DMS153 treated with DMSO at 0.1 percent for 48 hours (cell line): ENCODE data around the gene RABGAP1L.
"Not testable (repeated sequence)": the region's sequence is repeated elsewhere in the genome, so short reads cannot be mapped to it uniquely, and the experiment has no call there.

Experiments used
- DNase-seq: peaks from one replicate; lab custom pipeline; 2025; ENCODE audit not compliant: unreplicated experiment; lab: John Stamatoyannopoulos, UW

The RABGAP1L gene

DNA sequence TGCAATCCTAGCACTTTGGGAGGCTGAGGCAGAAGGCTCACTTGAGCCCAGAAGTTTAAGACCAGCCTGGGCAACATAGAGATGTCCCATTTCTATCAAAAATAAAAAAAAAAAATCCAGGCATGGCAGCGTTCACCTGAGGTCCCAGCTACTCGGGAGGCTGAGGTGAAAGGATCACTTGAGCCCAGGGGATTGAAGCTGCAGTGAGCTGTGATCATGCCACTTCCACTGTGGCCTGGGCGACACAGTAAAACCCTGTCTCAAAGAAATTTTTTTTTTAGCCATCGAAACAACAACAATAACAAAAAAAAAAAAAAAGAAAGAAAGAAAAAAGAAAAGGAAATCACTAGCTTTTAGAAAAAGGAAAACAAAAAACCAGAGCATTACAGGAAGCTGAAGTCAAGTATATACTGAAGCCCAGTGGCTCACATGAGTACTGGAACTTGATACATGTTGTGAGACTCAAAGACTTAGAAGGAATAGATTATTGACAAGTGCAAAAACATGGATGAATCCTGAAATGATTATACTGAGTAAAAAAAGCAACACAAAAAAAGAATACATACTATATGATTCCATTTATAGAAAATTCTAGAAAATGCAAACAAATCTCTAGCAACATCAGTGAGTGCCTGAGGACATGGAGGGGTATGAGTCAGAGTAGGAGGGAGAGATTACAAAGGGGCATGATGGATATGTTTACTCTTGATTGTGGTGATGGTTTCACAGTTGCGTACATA is 6.1 kb upstream of the RABGAP1L start:
- no peak for DNase-seq

DNA sequence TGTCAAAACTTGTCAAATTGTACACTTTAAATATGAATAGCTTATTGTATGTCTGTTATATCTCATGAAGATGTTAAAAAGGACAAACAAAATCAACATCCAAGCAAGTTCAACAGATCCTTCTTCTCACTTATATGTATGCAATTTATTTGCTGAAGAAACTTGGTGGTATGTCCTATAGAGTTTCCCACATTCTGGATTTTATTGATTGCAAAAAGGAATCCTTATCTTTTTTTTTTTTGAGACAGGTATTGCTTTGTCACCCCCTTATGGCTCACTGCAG is 5.6 kb upstream of the RABGAP1L start:
- no peak for DNase-seq

DNA sequence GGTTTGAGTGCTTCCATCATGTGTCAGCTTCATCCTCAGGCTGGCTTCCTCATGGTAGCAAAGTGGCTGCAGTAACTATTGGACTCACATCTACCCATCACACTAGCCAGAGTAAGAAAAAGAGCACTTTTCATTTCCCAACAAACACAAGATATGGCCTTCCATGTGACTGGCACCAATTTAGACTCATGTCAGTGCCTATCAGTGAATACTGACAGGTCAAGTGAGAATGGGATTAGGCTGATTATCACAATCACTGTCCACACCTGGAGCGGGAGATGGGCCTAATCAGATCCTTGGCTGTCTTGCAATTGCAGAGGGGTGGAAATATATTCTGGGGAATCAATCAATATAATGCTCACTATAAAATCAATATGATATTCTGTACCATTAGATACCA is 2.9 kb upstream of the RABGAP1L start:
- no peak for DNase-seq

DNA sequence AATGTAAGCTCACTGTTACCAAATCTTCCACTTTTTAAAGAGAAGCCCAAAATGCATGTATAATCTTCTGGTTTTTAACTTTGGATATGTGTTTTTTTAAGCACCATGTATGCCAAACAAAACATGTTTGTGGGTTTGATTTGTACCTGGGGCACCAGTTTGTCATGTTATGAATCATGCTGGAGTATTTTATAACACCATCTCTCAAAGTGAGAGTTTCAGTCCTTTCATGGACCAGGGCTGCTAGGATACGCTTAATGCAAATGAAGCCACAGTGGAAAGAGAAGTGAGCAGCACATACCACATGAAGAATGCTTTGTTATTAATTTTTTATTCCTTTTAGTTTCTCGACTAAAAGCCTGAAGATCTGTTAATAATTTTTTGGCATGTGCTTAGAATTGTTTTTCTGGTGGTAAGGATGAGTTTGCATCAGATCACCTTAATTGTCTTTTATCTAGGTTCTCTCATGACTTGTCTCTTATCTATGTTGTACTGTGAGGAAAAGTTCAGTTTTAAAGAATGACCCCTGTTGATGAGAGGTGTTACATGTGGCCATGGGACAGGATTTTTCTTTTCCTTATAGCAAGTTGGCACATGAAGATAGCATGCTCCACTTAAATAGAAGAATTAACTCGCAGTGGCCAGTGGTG is 2.0 kb upstream of the RABGAP1L start:
- DNase-seq = no peak

DNA sequence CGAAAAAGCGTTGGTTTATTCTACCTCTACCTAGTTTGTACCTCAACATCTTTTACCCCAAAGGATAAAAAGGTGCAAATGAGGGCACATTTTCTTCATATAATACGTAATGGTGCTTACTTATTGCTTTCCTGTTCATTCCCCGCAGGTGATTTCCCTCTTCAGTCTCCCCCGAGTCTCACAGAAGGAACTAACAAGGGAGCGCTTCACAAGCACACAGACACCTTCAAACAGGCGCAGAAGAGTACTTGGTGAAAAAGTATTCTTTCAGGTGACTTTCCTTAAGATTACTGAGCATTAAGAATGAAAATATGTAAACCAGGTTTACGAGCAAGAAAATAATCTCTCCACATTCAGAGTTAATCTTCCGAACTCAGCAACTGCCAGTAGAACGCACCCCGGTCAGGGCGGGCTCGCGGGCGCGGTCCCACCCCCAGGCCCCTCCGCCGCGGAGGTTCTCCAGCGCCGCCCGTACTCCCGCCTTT is 511 bp upstream of the RABGAP1L start:
- no peak for DNase-seq

DNA sequence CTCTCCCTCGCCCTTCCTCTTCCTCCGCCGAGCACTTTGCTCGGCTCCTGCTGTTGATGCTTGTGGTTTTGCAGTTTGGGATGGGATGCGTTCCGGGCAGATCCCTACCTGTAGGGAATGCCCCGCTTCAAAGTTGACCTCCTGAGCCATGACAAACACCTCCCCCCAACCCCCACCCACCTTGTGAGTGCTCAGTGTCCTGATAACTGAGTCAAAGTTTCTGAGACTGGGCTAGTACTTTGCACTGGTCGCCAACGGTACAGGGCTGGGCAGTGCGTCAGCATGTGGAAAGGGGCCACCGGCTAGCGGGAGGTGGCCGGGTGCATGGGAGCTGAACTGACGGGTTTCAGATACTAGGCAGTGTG is 771 bp downstream of the RABGAP1L start:
- DNase-seq = no peak

DNA sequence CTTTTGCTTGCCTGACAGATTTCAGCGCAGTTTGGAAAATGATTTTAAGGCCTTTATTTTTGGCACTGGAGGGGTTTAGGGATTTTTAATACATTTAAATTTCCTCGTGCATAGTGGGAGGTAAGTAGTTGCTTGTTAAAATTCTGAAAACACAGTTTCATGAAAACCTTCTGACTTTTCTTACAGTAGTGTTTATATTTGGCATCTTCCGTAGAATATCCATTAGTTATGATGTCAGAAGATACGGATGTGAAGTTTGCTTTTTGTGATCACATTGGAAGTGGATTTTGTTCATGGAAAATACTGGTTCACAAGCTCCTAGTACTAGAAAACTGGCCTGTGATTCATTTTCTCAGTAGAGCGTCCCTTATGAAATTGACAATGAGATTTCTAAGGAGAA is 1.3 kb downstream of the RABGAP1L start:
- no peak for DNase-seq

DNA sequence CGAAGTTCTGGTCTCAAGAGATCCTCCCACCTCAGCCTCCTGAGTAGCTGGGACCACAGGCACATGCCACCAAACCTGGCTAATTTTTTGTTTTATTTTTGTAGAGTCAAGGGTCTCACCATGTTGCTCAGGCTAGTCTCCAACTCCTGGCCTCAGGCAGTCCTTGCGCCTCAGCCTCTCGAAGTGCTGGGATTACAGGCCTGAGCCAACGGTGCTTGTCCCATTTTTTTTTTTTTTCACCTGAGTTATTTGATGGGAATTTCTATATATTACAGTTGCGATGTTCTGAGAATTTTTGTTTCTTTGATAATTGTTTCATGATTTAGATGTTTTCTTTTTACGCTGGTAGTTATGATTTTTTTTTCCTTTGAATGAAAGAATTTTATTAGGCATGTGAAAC is 2.5 kb downstream of the RABGAP1L start:
- DNase-seq = no peak

DNA sequence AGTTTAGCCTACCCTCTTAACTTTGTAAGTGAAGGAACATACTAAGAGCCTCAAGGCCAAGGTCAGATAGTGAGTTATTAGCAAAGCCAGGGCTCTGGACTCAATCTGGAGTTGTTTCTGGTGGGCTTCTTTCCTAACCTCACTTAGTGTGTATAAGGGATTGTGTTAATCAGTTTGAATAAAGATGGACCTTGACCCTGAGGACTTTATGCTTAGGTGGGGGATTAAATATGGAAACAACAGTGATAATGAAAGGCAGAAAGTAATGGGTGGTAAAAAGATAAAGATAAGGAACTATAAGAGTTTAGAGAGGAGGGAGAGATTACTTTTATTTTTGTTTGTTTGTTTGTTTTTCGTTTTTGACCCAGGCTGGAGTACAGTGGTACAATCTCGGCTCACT is 5.5 kb downstream of the RABGAP1L start:
- DNase-seq = no peak

DNA sequence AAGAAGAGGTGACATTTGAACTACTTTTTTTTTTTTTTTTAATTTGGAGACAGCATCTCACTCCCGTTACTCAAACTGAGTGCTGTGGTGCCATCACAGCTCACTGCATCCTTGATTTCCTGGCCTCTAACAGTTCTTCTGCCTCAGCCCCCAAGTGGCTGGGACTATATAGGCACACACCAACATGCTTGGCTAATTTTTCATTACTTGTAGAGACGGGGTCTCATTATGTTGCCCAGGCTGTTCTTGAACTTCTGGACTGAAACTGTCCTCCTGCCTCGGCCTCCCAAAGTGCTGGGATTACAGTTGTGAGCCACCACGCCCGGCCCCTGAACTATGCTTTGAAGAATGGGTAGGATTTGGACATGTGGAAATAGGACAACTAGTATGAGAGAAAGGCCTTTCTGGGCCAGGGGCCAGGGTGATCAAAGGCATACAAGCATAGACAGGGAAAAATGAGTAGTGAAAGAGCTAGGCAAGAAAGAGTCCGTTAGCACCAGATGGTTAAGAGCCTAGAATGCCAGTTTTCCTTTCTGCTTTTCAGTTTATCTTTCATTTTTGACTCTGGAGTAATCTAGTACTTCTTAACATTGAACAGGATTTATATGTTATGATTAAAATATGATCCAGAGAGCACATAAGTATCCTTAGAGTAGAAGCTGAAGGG is 6.3 kb downstream of the RABGAP1L start:
- no peak for DNase-seq

DNA sequence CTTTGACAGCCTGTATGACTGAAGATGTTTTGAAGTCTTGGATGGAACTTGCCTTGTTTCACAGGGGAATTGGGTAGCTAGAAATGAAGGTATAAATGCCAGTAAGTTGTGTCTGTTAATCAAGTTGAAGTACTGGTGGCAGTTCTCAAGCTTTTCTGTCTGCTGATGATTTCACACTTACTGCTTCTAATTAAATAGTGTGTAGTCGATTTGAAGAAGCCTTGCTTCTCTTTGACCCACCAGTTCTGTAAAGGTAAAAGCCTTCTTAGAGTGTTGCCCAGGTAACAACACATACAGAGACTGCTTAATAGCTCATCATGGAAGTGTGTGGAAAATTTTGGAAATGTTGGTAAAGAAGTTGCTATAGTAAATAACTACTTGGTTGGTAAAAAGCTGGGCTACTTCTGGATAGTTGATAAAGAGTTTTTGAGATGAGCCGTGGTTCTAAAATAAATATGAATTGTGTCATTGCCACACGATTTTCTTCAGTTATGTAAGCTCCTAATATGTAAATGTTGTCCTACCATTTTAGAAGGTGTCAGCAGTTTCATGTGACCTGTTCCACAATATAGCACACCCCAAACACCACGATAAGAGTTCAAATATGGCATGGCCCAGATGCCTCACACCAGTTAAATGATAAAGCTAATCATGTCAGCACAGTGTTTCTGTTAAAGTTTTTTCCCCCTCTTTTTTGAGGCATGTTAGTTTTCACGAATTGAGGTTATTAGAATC is 7.4 kb downstream of the RABGAP1L start:
- no peak for DNase-seq

DNA sequence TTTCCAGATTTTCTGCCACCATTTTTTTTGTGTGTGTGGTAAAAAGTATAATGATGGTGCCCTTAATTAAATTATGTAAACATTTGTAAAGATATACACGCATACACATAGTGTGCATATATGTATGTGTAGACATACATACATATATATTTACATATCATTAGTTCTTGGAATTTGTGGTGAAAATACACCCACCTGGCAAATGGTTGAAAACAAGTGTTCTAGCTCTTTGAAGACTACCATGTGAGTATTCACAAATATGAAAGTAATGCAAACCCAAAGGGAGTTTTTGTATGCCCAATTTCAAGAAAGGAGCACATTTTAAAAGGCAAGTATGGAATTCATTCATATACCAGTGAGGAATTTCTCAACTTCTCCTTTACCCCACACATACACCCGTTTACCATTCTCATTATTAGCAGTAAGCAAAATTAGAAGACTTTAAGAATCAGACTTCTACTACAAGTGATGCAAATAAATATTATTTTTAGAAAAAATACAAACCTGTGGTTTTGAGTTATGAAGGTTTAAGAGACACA is 8.0 kb downstream of the RABGAP1L start:
- no peak for DNase-seq

DNA sequence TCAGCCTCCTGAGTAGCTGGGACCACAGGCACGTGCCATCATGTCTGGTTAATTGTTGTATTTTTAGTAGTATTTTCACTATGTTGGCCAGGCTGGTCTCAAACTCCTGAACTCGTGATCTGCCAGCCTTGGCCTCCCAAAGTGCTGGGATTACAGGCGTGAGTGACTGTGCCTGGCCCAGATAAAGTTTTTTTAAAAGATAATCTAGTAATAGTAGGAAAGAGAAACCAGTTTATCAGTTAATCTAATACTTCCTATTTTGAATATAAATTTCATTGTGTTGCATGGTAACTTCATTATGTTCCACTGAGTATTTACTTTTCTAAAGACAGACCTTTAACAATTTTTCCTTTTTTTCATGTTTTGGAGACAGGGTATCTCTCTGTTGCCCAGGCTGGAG is 10.0 kb downstream of the RABGAP1L start:
- DNase-seq = no peak

DNA sequence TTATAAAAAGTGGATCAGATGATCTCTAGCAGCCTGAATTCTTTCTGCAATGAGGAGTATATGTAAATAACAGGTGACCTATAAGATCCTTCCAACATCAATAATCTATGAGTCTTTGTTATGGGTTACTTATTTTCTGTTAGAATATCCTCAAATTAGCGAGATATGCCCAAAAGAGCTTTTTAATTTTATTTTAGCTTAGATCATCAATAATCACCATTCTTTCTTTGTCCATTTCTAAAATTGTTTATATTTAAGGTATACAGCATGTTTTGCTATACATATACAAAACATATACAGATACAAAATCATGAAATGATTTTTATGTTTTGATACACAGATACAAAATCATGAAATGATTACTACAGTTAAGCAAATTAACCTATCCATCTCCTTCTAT is 11.8 kb downstream of the RABGAP1L start:
- no peak for DNase-seq

DNA sequence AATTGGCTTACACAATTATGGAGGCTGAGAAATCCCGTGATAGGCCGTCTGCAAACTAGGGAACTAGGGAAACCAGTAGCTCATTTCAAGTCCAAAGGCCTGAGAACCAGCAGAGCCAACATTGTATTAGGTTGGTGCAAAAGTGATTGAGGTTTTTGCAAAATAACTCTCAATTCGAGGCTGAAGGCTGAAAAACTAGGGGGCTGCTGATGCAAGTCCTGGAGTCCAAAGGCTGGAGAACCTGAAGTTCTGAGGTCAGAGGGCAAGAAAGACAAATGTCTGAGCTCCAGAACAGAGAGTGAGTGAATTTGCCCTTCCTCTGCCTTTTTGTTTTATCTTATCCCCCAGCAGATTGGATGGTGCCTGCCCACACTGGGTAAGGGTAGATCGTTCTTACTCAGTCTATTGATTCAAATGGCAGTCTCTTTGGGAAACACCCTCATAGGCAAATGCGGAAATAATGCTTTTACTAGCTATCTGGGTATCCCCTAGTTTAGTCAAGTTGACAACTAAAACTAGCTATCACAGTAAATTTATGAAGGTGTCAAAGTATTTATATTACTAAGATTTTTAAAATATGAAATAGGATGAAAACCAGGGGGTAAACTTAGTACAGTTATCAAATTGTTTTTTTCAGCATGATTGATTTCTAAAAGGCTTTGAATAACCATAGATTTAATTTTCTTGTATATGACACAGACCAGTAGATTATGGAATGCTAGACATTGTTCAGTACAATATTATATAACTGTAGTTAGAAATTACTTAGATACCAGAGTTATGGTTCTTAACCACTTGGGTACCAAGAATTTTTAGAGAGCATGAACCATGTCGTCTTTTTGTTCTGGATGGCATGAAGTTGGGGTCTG is 15.4 kb downstream of the RABGAP1L start:
- DNase-seq = no peak

DNA sequence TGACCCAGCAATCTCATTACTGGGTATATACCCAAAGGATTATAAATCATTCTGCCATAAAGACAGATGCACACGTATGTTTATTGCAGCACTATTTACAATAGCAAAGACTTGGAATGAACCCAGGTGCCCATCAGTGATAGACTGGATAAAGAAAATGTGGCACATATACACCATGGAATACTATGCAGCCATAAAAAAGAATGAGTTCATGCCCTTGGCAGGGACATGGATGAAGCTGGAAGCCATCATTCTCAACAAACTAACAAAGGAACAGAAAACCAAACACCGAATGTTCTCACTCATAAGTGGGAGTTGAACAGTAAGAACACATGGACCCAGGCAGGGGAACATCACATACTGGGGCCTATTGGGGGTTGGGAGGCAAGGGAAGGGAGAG is 19.1 kb downstream of the RABGAP1L start:
- not testable (repeated sequence) for DNase-seq

DNA sequence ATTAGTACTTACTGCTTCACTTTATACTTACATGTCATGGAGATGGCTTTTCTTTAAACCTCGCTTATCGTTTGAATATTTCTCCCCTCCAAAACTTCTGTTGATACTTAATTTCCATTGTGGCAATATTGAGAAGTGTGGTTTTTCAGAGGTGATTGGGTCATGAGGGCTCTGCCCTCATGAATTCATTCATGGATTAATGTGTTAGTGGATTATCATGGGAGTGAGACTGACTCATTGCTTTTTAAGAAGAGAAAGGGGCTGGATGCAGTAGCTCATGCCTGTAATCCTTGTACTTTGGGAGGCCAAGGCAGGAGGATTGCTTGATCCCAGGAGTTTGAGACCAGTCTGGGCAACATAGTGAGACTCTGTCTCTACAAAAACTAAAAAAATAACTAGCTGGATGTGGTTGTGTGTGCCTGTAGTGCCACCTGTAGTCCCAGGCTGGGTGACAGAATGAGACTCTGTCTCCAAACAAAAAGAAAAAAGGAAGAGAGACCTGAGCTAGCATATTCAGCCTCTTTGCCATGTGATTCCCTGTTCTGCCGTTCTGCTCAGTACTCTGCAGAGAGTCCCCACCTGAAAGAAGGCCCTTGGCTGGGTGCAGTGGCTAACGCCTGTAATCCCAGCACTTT is 30.2 kb downstream of the RABGAP1L start:
- no peak for DNase-seq

DNA sequence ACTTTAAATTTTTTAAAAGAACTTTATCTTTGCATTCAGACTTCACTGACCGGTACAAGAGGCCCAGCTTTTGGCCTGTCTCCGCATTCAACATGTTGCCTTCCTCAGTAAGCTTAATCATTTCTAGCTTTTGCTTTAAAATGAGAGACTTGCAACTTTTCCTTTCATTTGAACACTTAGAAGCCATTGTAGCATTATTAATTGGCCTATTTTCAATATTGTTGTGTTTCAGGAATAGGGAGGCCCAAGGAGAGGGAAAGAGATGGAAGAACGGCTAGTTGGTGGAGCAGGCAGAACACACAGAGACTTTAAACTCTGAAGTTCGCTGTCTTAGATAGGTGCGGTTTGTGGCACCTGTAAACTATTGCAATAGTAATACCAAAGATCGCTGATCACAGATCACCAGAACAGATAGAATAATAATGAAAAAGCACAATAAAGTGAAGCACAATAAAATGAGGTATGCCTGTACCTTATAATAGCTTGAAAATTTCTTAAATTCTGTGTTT is 31.4 kb downstream of the RABGAP1L start:
- DNase-seq = no peak

DNA sequence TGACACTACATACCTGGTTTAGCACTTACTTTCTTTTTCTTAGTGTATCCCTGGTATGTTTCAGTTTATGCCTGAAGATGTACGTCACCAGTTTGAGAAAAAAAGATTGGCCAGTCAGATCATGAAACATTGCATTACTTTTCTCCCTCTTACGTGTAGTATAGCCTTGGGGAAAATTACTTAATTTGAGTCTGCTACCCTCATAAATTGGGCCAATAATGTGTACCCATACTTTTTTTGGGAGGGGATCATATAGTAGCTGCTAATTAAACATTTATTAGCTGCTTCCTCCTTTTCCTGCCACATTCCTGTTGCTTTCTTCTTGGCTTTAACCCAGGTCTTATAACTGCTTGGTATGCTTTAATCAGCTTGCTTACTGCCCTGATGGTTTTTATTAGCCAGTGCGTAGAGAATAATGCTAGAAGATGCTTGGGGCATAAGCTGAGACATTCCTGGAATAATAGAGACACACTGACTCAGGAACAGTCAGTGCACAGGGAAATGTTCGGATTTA is 32.1 kb downstream of the RABGAP1L start:
- DNase-seq = no peak

DNA sequence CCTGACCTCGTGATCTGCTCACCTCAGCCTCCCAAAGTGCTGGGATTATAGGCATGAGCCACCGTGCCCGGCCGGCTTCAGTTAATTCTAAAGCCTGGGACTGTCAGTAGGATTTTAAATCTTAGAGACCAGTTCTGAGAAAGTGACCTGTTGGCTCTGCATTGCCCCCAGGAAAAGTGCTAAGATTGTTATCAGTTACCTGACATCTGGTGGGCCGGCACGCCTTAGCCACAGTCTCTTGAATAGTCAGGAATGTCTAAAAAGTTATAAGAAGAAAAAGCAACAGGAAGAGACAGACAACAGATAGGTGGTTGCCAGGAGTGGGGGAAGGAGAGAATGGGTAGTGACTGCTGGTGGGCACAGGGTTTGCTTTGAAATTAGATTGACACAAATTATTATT is 35.1 kb downstream of the RABGAP1L start:
- no peak for DNase-seq
